HepG2 (cell line): ENCODE results near the gene ENTPD2. TPM values are rescaled to one million over a fixed set of nuclear protein-coding genes. Genes with fewer than 3 reads are reported as not detected.
A peak's percentile ranks its signal among the peaks of the same experiment; 100 is the strongest.

ENCODE experiments used
- ATAC-seq: fragments of 200-7000 bp; cut with Tn5 transposase; 3 replicates; pipeline ENCODE4 v1.9.1; 2020; ENCODE audit warnings: mild to moderate bottlenecking, moderate library complexity
- BruUV-seq: library from RNA; stranded (reverse); fragments of 400-500 nt; replicated peaks from 2 replicates; lab custom pipeline; 2021; lab: Mats Ljungman, UMichigan
- CTCF ChIA-PET: fragments of 300-600 bp; formaldehyde crosslinking; extraction: SDS; loops from one replicate; lab custom pipeline; 2021; ENCODE audit warnings: low total read pairs, inconsistent platforms, low intra/inter-chr PET ratio; lab: Yijun Ruan, JAX
- POLR2A ChIA-PET: fragments of 350-600 bp; sonication (Branson Sonifier 250); formaldehyde crosslinking; loops from one replicate; lab custom pipeline; 2020; ENCODE audit warnings: antibody characterized with exemption, inconsistent platforms; lab: Yijun Ruan, JAX
- DNase-seq: peaks from one replicate; pipeline ENCODE4 v3.0.0-alpha.2; 2015; ENCODE audit warnings: low spot score
- FAIRE-seq: peaks from 3 replicates; lab custom pipeline; 2011; peaks lifted over from hg19 to GRCh38; lab: Jason Lieb, UNC
- H2AFZ ChIP-seq: one replicate; pipeline ENCODE4 v1.6.1; 2011; ENCODE audit warnings: low read length, inconsistent platforms
- H3K27ac ChIP-seq: fragments of 300-600 bp; 3 replicates; pipeline ENCODE4 v1.8.0; 2011; ENCODE audit warnings: mixed run types, mild to moderate bottlenecking, mixed read lengths, low read length, inconsistent platforms; ENCODE audit not compliant: insufficient read depth; ENCODE audit errors: extremely low read length
- H3K27me3 ChIP-seq, 2 experiments: fragments of 200-600 bp in 1 of 2; 2 replicates in 1 of 2; 3 replicates in 1 of 2; pipeline versions ENCODE4 v1.6.0 to v1.8.0; 2011; ENCODE audit warnings: low read length in 2 of 2, mild to moderate bottlenecking in 2 of 2, moderate library complexity in 2 of 2, inconsistent platforms in 1 of 2; ENCODE audit not compliant: insufficient read depth in 2 of 2, control insufficient read depth in 1 of 2
- H3K36me3 ChIP-seq, 2 experiments: fragments of 200-600 bp in 1 of 2; replicated peaks in 1 of 2; 2 replicates in 1 of 2; 3 replicates in 1 of 2; pipeline versions ENCODE4 v1.5.1 to v1.8.0; 2011; ENCODE audit warnings: low read length in 2 of 2, inconsistent platforms in 1 of 2; ENCODE audit not compliant: insufficient read depth in 2 of 2, control insufficient read depth in 1 of 2
- H3K4me1 ChIP-seq: 2 replicates; pipeline ENCODE4 v1.5.1; 2012; ENCODE audit warnings: low read length, inconsistent platforms; ENCODE audit not compliant: insufficient read depth
- H3K4me2 ChIP-seq: 2 replicates; pipeline ENCODE4 v1.6.0; 2011; ENCODE audit warnings: low read depth, low read length, inconsistent platforms
- H3K4me3 ChIP-seq, 3 experiments: fragments of 200-600 bp in 1 of 3; sonication (generic), shearing (Covaris generic) in 1 of 3; replicated peaks in 1 of 3; 2 replicates each; pipeline ENCODE4 v1.5.1; 2011 to 2016; ENCODE audit warnings: low read length in 3 of 3, inconsistent platforms in 2 of 3, low read depth in 2 of 3, mild to moderate bottlenecking in 2 of 3, control low read depth in 1 of 3, mixed read lengths in 1 of 3; ENCODE audit not compliant: insufficient read depth in 1 of 3
- H3K79me2 ChIP-seq: one replicate; pipeline ENCODE4 v1.6.1; 2011; ENCODE audit warnings: low read length, inconsistent platforms; ENCODE audit not compliant: insufficient read depth
- H3K9ac ChIP-seq: 2 replicates; pipeline ENCODE4 v1.6.0; 2011; ENCODE audit warnings: mild to moderate bottlenecking, low read depth, low read length, inconsistent platforms; ENCODE audit not compliant: insufficient read depth
- H3K9me3 ChIP-seq: 2 replicates; pipeline ENCODE4 v1.5.1; 2012; ENCODE audit warnings: mild to moderate bottlenecking, low read length
- H4K20me1 ChIP-seq: 2 replicates; pipeline ENCODE4 v1.6.0; 2011; ENCODE audit warnings: inconsistent platforms, mild to moderate bottlenecking, low read length, moderate library complexity; ENCODE audit not compliant: insufficient read depth
- FOXP1 ChIP-seq, 2 experiments: fragments of 450-650 bp in 1 of 2; IDR thresholded peaks; 2 replicates each; pipeline ENCODE4 v1.6.1; 2017 to 2018; ENCODE audit warnings: antibody characterized with exemption in 1 of 2
- TEAD3 ChIP-seq: optimal IDR thresholded peaks from 2 replicates; pipeline ENCODE3; 2016; ENCODE audit warnings: borderline replicate concordance
- ZNF770 ChIP-seq: sonication (generic); formaldehyde crosslinking; IDR thresholded peaks from 2 replicates; pipeline ENCODE4 v1.5.0; 2020; ENCODE audit warnings: mild to moderate bottlenecking, missing genetic modification reagents
- WGBS: methylation state at CpG from one replicate; pipeline ENCODE4 v1.1.6; 2017; ENCODE audit warnings: low lambda C conversion rate; 5-methylcytosine and 5-hydroxymethylcytosine counted together
- in situ Hi-C: cut with HindIII; loops from 2 replicates; pipeline ENCODE4 v1.10.0; 2017; ENCODE audit warnings: low pct_unique_long_range_greater_than_20kb; ENCODE audit not compliant: extremely low pct_ligation_motif_present
- intact Hi-C: fragments of 100-400 bp; cut with micrococcal nuclease; formaldehyde crosslinking; loops from one replicate; pipeline ENCODE4 v1.10.0; 2022; ENCODE audit not compliant: unreplicated experiment
- polyA plus RNA-seq, 8 experiments: library from polyadenylated mRNA; depleted of rRNA in 3 of 8; stranded (reverse) in 7 of 8; unstranded in 1 of 8; fragments of >200 nt; fragmentation: Illumina TruSeq in 4 of 8; extraction: Trizol in 4 of 8; gene quantifications; 2 replicates each; pipeline versions ENCODE4 v1.2.1 to v1.2.3, GENCODE V29; 2011 to 2016; ENCODE audit warnings: low read depth in 4 of 8, missing spikeins in 1 of 8, mixed read lengths in 1 of 8; ENCODE audit not compliant: insufficient read depth in 1 of 8
- small RNA-seq, 3 experiments: library from RNA; depleted of rRNA; stranded (forward); fragments of <200 nt; gene quantifications; one replicate each; pipeline ENCODE3, GENCODE V24; 2012; ENCODE audit warnings: low read depth in 2 of 3, low replicate concordance in 1 of 3; ENCODE audit not compliant: insufficient read length in 3 of 3, insufficient read depth in 2 of 3
- total RNA-seq, 5 experiments: library from RNA; depleted of rRNA; stranded (reverse); fragments of >200 nt; fragmentation: Illumina TruSeq; extraction: Trizol; gene quantifications; 2 replicates each; pipeline ENCODE4 v1.2.3, GENCODE V29; 2016; ENCODE audit warnings: low read depth in 1 of 5

The ENTPD2 gene
- total and polyA plus RNA-seq, 2 of the 13 experiments (the other 11 are each of a cell fraction or from before 2014, with no cell fraction given), result 0.95 to 3.2 TPM

- TF ChIP-seq TEAD3 (CRISPR knock-in tag), result peak; percentile 49
- peak; percentile 26; the same call in 1 of the 2 replicates for TF ChIP-seq ZNF770 (CRISPR knock-in tag)
- no peak for TF ChIP-seq FOXP1 (IDR thresholded peaks at IDR 0.05)
- TF ChIP-seq FOXP1 (CRISPR knock-in tag; IDR thresholded peaks at IDR 0.05), result no peak
- H3K27me3 ChIP-seq, result no peaks in the 10 kb centered on the region
- in situ Hi-C loops, result no loop called here
- 24% methylated on average over 10 of the region's 10 CpGs for WGBS
- peak overlapping the region; percentile 24 to 52 (median 28); a peak in 2 of 6 replicates for H3K4me3 ChIP-seq
- ChIA-PET CTCF (no interaction called here), POLR2A (interaction anchor here (0.7 to 3.5 kb wide), 3 partner anchors 8 to 212 kb away, joined by 4 to 22 read pairs (median 4); partner anchors contain the start of gene PAXX)
- peak overlapping the region; percentile 80 for H2AFZ ChIP-seq
- ATAC-seq, result no peak
- H3K79me2 ChIP-seq, result no peaks in the 10 kb centered on the region
- intact Hi-C loops, result no loop called here
- no peak for DNase-seq
- peaks cover 61% of the 10 kb centered on the region for H3K4me1 ChIP-seq
- no TSS peak for BruUV-seq
- H3K36me3 ChIP-seq, result no peaks in the 10 kb centered on the region
- peak overlapping the region; percentile 54 for H3K4me2 ChIP-seq
- no peaks in the 10 kb centered on the region for H4K20me1 ChIP-seq
- no peak for FAIRE-seq
- H3K27ac ChIP-seq, result no peak overlapping the region
- no peak overlapping the region for H3K9ac ChIP-seq
- peaks cover 4% of the 10 kb centered on the region; the same call in 1 of the 2 replicates for H3K9me3 ChIP-seq
Observed at GRCh38 chr9:137000177-137000930, 53.5 kb downstream of the ENTPD2 start.

Small RNAs within 50 kb of the gene (small RNA-seq; reads per million reads assigned to genes)
- gene RF00153, result 0 reads per million in 3 experiments

Other genes with a start within 250 kb of the ENTPD2 start
Only the 30 nearest of the 37 such genes appear.
- 379 and 474 TPM in 2 replicates for gene EDF1, start 187.8 kb downstream of the ENTPD2 start, total RNA-seq (2016; rRNA removed; fragmentation: Illumina TruSeq; extraction: Trizol)
- 235 and 269 TPM in 2 replicates for gene EDF1, start 187.8 kb downstream of the ENTPD2 start, polyA plus RNA-seq (2011; rRNA removed)
- gene TRAF2, start 167.5 kb downstream of the ENTPD2 start, total RNA-seq (2016; rRNA removed; fragmentation: Illumina TruSeq; extraction: Trizol), result 13.4 and 13.6 TPM in 2 replicates
- gene TRAF2, start 167.5 kb downstream of the ENTPD2 start, polyA plus RNA-seq (2011; rRNA removed), result 12.4 and 15.5 TPM in 2 replicates
- gene FBXW5, start 109.3 kb downstream of the ENTPD2 start, total RNA-seq (2016; rRNA removed; fragmentation: Illumina TruSeq; extraction: Trizol), result 47.4 and 60.4 TPM in 2 replicates
- 52.0 and 76.2 TPM in 2 replicates for gene FBXW5, start 109.3 kb downstream of the ENTPD2 start, polyA plus RNA-seq (2011; rRNA removed)
- 2.0 and 4.9 TPM in 2 replicates for gene C8G, start 108.8 kb downstream of the ENTPD2 start, total RNA-seq (2016; rRNA removed; fragmentation: Illumina TruSeq; extraction: Trizol)
- gene C8G, start 108.8 kb downstream of the ENTPD2 start, polyA plus RNA-seq (2011; rRNA removed), result 12.8 and 18.3 TPM in 2 replicates
- 1.2 and 3.4 TPM in 2 replicates for gene LCN12, start 101.8 kb downstream of the ENTPD2 start, total RNA-seq (2016; rRNA removed; fragmentation: Illumina TruSeq; extraction: Trizol)
- gene LCN12, start 101.8 kb downstream of the ENTPD2 start, polyA plus RNA-seq (2011; rRNA removed), result 6.9 and 7.5 TPM in 2 replicates
- 0.33 TPM in 1 of 2 replicates, not detected in the other for gene PTGDS, start 76.6 kb downstream of the ENTPD2 start, total RNA-seq (2016; rRNA removed; fragmentation: Illumina TruSeq; extraction: Trizol)
- 0.31 and 0.50 TPM in 2 replicates for gene PTGDS, start 76.6 kb downstream of the ENTPD2 start, polyA plus RNA-seq (2011; rRNA removed)
- gene LCNL1, start 71.1 kb downstream of the ENTPD2 start, total RNA-seq (2016; rRNA removed; fragmentation: Illumina TruSeq; extraction: Trizol), result not detected in 2 replicates
- gene LCNL1, start 71.1 kb downstream of the ENTPD2 start, polyA plus RNA-seq (2011; rRNA removed), result not detected in 2 replicates
- gene PAXX, start 61.6 kb downstream of the ENTPD2 start, total RNA-seq (2016; rRNA removed; fragmentation: Illumina TruSeq; extraction: Trizol), result 20.7 and 31.9 TPM in 2 replicates
- 14.0 and 18.0 TPM in 2 replicates for gene PAXX, start 61.6 kb downstream of the ENTPD2 start, polyA plus RNA-seq (2011; rRNA removed)
- 0.34 and 0.51 TPM in 2 replicates for gene CLIC3, start 57.5 kb downstream of the ENTPD2 start, total RNA-seq (2016; rRNA removed; fragmentation: Illumina TruSeq; extraction: Trizol)
- gene CLIC3, start 57.5 kb downstream of the ENTPD2 start, polyA plus RNA-seq (2011; rRNA removed), result 1.5 and 1.6 TPM in 2 replicates
- 0.72 and 2.9 TPM in 2 replicates for gene ABCA2, start 25.8 kb downstream of the ENTPD2 start, total RNA-seq (2016; rRNA removed; fragmentation: Illumina TruSeq; extraction: Trizol)
- 19.2 and 21.0 TPM in 2 replicates for gene ABCA2, start 25.8 kb downstream of the ENTPD2 start, polyA plus RNA-seq (2011; rRNA removed)
- gene FUT7, start 22.0 kb downstream of the ENTPD2 start, total RNA-seq (2016; rRNA removed; fragmentation: Illumina TruSeq; extraction: Trizol), result not detected in 2 replicates
- 0.05 TPM in 1 of 2 replicates, not detected in the other for gene FUT7, start 22.0 kb downstream of the ENTPD2 start, polyA plus RNA-seq (2011; rRNA removed)
- 0.63 and 0.84 TPM in 2 replicates for gene NPDC1, start 7.9 kb downstream of the ENTPD2 start, total RNA-seq (2016; rRNA removed; fragmentation: Illumina TruSeq; extraction: Trizol)
- 5.4 and 7.0 TPM in 2 replicates for gene NPDC1, start 7.9 kb downstream of the ENTPD2 start, polyA plus RNA-seq (2011; rRNA removed)
- gene SAPCD2, start 16.5 kb upstream of the ENTPD2 start, total RNA-seq (2016; rRNA removed; fragmentation: Illumina TruSeq; extraction: Trizol), result 35.9 and 42.8 TPM in 2 replicates
- 18.7 and 21.9 TPM in 2 replicates for gene SAPCD2, start 16.5 kb upstream of the ENTPD2 start, polyA plus RNA-seq (2011; rRNA removed)
- 6.2 and 6.4 TPM in 2 replicates for gene UAP1L1, start 23.5 kb upstream of the ENTPD2 start, total RNA-seq (2016; rRNA removed; fragmentation: Illumina TruSeq; extraction: Trizol)
- gene UAP1L1, start 23.5 kb upstream of the ENTPD2 start, polyA plus RNA-seq (2011; rRNA removed), result 5.4 and 6.0 TPM in 2 replicates
- 19.0 and 48.9 TPM in 2 replicates for gene MAN1B1, start 32.9 kb upstream of the ENTPD2 start, total RNA-seq (2016; rRNA removed; fragmentation: Illumina TruSeq; extraction: Trizol)
- 59.5 and 60.6 TPM in 2 replicates for gene MAN1B1, start 32.9 kb upstream of the ENTPD2 start, polyA plus RNA-seq (2011; rRNA removed)
- gene DPP7, start 60.7 kb upstream of the ENTPD2 start, total RNA-seq (2016; rRNA removed; fragmentation: Illumina TruSeq; extraction: Trizol), result 0.66 and 1.2 TPM in 2 replicates
- gene DPP7, start 60.7 kb upstream of the ENTPD2 start, polyA plus RNA-seq (2011; rRNA removed), result 4.5 and 6.5 TPM in 2 replicates
- not detected in 2 replicates for gene GRIN1, start 85.1 kb upstream of the ENTPD2 start, total RNA-seq (2016; rRNA removed; fragmentation: Illumina TruSeq; extraction: Trizol)
- 0.05 and 0.13 TPM in 2 replicates for gene GRIN1, start 85.1 kb upstream of the ENTPD2 start, polyA plus RNA-seq (2011; rRNA removed)
- gene LRRC26, start 116.0 kb upstream of the ENTPD2 start, total RNA-seq (2016; rRNA removed; fragmentation: Illumina TruSeq; extraction: Trizol), result not detected in 2 replicates
- gene LRRC26, start 116.0 kb upstream of the ENTPD2 start, polyA plus RNA-seq (2011; rRNA removed), result not detected in 2 replicates
- gene TMEM210, start 118.0 kb upstream of the ENTPD2 start, total RNA-seq (2016; rRNA removed; fragmentation: Illumina TruSeq; extraction: Trizol), result not detected in 2 replicates
- not detected in 2 replicates for gene TMEM210, start 118.0 kb upstream of the ENTPD2 start, polyA plus RNA-seq (2011; rRNA removed)
- 7.4 and 12.3 TPM in 2 replicates for gene ANAPC2, start 134.5 kb upstream of the ENTPD2 start, total RNA-seq (2016; rRNA removed; fragmentation: Illumina TruSeq; extraction: Trizol)
- gene ANAPC2, start 134.5 kb upstream of the ENTPD2 start, polyA plus RNA-seq (2011; rRNA removed), result 15.4 and 21.6 TPM in 2 replicates
- 41.2 and 49.4 TPM in 2 replicates for gene SSNA1, start 134.6 kb upstream of the ENTPD2 start, total RNA-seq (2016; rRNA removed; fragmentation: Illumina TruSeq; extraction: Trizol)
- 35.9 and 44.8 TPM in 2 replicates for gene SSNA1, start 134.6 kb upstream of the ENTPD2 start, polyA plus RNA-seq (2011; rRNA removed)
- gene TPRN, start 146.7 kb upstream of the ENTPD2 start, total RNA-seq (2016; rRNA removed; fragmentation: Illumina TruSeq; extraction: Trizol), result 17.5 and 19.2 TPM in 2 replicates
- gene TPRN, start 146.7 kb upstream of the ENTPD2 start, polyA plus RNA-seq (2011; rRNA removed), result 10.1 and 12.4 TPM in 2 replicates
- 36.7 and 36.9 TPM in 2 replicates for gene TMEM203, start 151.6 kb upstream of the ENTPD2 start, total RNA-seq (2016; rRNA removed; fragmentation: Illumina TruSeq; extraction: Trizol)
- 23.0 and 23.4 TPM in 2 replicates for gene TMEM203, start 151.6 kb upstream of the ENTPD2 start, polyA plus RNA-seq (2011; rRNA removed)
- gene NDOR1, start 151.6 kb upstream of the ENTPD2 start, total RNA-seq (2016; rRNA removed; fragmentation: Illumina TruSeq; extraction: Trizol), result 4.9 and 8.7 TPM in 2 replicates
- 3.6 and 4.2 TPM in 2 replicates for gene NDOR1, start 151.6 kb upstream of the ENTPD2 start, polyA plus RNA-seq (2011; rRNA removed)
- gene RNF208, start 168.2 kb upstream of the ENTPD2 start, total RNA-seq (2016; rRNA removed; fragmentation: Illumina TruSeq; extraction: Trizol), result 1.8 and 2.1 TPM in 2 replicates
- 1.6 and 2.0 TPM in 2 replicates for gene RNF208, start 168.2 kb upstream of the ENTPD2 start, polyA plus RNA-seq (2011; rRNA removed)
- 2.1 and 3.4 TPM in 2 replicates for gene CYSRT1, start 171.1 kb upstream of the ENTPD2 start, total RNA-seq (2016; rRNA removed; fragmentation: Illumina TruSeq; extraction: Trizol)
- gene CYSRT1, start 171.1 kb upstream of the ENTPD2 start, polyA plus RNA-seq (2011; rRNA removed), result 1.5 and 1.7 TPM in 2 replicates
- 0.09 and 0.10 TPM in 2 replicates for gene RNF224, start 173.4 kb upstream of the ENTPD2 start, total RNA-seq (2016; rRNA removed; fragmentation: Illumina TruSeq; extraction: Trizol)
- gene RNF224, start 173.4 kb upstream of the ENTPD2 start, polyA plus RNA-seq (2011; rRNA removed), result not detected in 2 replicates
- gene SLC34A3, start 176.8 kb upstream of the ENTPD2 start, total RNA-seq (2016; rRNA removed; fragmentation: Illumina TruSeq; extraction: Trizol), result 0.38 and 1.0 TPM in 2 replicates
- 0.07 and 0.20 TPM in 2 replicates for gene SLC34A3, start 176.8 kb upstream of the ENTPD2 start, polyA plus RNA-seq (2011; rRNA removed)
- gene TUBB4B, start 187.2 kb upstream of the ENTPD2 start, total RNA-seq (2016; rRNA removed; fragmentation: Illumina TruSeq; extraction: Trizol), result 412 and 481 TPM in 2 replicates
- gene TUBB4B, start 187.2 kb upstream of the ENTPD2 start, polyA plus RNA-seq (2011; rRNA removed), result 182 and 243 TPM in 2 replicates
- gene STPG3, start 197.2 kb upstream of the ENTPD2 start, total RNA-seq (2016; rRNA removed; fragmentation: Illumina TruSeq; extraction: Trizol), result not detected in 2 replicates
- not detected in 2 replicates for gene STPG3, start 197.2 kb upstream of the ENTPD2 start, polyA plus RNA-seq (2011; rRNA removed)